Measurements from ENCODE around the gene ZMAT3. TPM values are rescaled to one million over a fixed set of nuclear protein-coding genes. Genes with fewer than 3 reads are reported as not detected.

ZMAT3 gene
- total and polyA plus RNA-seq, 2 of the 13 experiments (the other 11 are each of a cell fraction or from before 2014, with no cell fraction given) = 11.4 to 11.7 TPM

- Histone ChIP-seq H3K36me3 (replicated peaks in 1 of 2; ENCODE audit: control insufficient read depth in 1 of 2, insufficient read depth in 2 of 2, low read length in 2 of 2) (peaks cover 2 to 9% of the 10 kb centered on the region in 2 experiments), H3K4me3 (replicated peaks in 1 of 3; ENCODE audit: insufficient read depth in 1 of 3, low read depth in 2 of 3, low read length in 3 of 3) (no peak overlapping the region), H3K27me3 (ENCODE audit: control insufficient read depth in 1 of 2, insufficient read depth in 2 of 2, low read length in 2 of 2) (no peaks in the 10 kb centered on the region), H3K9ac (ENCODE audit: insufficient read depth, low read depth, low read length) (no peak overlapping the region), H2AFZ (ENCODE audit: low read length) (no peak overlapping the region), H4K20me1 (ENCODE audit: insufficient read depth, low read length) (no peaks in the 10 kb centered on the region), H3K4me2 (ENCODE audit: low read depth, low read length) (no peak overlapping the region), H3K27ac (ENCODE audit: extremely low read length, insufficient read depth, low read length) (no peak overlapping the region), H3K9me3 (ENCODE audit: low read length) (no peaks in the 10 kb centered on the region), H3K79me2 (ENCODE audit: insufficient read depth, low read length) (no peaks in the 10 kb centered on the region), H3K4me1 (ENCODE audit: insufficient read depth, low read length) (no peaks in the 10 kb centered on the region)
- FAIRE-seq (no peak), DNase-seq (ENCODE audit: low spot score) (no peak), ATAC-seq (no peak)
- CTCF ChIA-PET (ENCODE audit: low intra/inter-chr PET ratio, low total read pairs) = no interaction called here
- in situ Hi-C loops (cut with HindIII; ENCODE audit: extremely low pct_ligation_motif_present, low pct_unique_long_range_greater_than_20kb) = no loop called here
- TF ChIP-seq RBFOX2 (IDR thresholded peaks at IDR 0.05; ENCODE audit: low read depth, low read length) (no peak), NR0B2 (CRISPR knock-in tag; IDR thresholded peaks at IDR 0.05) (no peak), ZNF264 (CRISPR knock-in tag; IDR thresholded peaks at IDR 0.05) (no peak), STAG1 (CRISPR knock-in tag; IDR thresholded peaks at IDR 0.05) (no peak), ZNF768 (CRISPR knock-in tag; IDR thresholded peaks at IDR 0.05) (no peak), ZNF589 (CRISPR knock-in tag; conservative IDR thresholded peaks at IDR 0.05) (no peak), ZNF660 (CRISPR knock-in tag; IDR thresholded peaks at IDR 0.05; ENCODE audit: borderline replicate concordance, low read depth) (no peak), ESRRA (CRISPR knock-in tag; IDR thresholded peaks at IDR 0.05; ENCODE audit: low read depth) (no peak), MTF2 (CRISPR knock-in tag; IDR thresholded peaks at IDR 0.05; ENCODE audit: borderline replicate concordance) (no peak), GMEB1 (CRISPR knock-in tag; IDR thresholded peaks at IDR 0.05; ENCODE audit: borderline replicate concordance) (no peak), TBL1XR1 (IDR thresholded peaks at IDR 0.05; ENCODE audit: borderline replicate concordance, low read length, partially characterized antibody) (no peak), DDIT3 (CRISPR knock-in tag; IDR thresholded peaks at IDR 0.05) (no peak), DR1 (CRISPR knock-in tag; IDR thresholded peaks at IDR 0.05) (no peak)
- WGBS (ENCODE audit: low lambda C conversion rate) = 90% methylated on average over 1 of the region's 1 CpG
- POLR2A ChIA-PET = no interaction called here
- intact Hi-C loops (cut with micrococcal nuclease; ENCODE audit: unreplicated experiment) = no loop called here
- BruUV-seq (replicated peaks) = no TSS peak
These were observed 43.2 kb downstream of the ZMAT3 start for GRCh38 chr3:179028408-179028807.
